Activated CD4-positive, alpha-beta T cell treated with anti-CD3 and anti-CD28 coated beads, Interleukin-2, amount 50 U/mL, for 1 hour (primary cell): ENCODE results near the gene SAA4.

ENCODE experiments used
- DNase-seq: peaks from one replicate; pipeline ENCODE4 v3.0.0-alpha.2; 2020

Gene SAA4

DNA sequence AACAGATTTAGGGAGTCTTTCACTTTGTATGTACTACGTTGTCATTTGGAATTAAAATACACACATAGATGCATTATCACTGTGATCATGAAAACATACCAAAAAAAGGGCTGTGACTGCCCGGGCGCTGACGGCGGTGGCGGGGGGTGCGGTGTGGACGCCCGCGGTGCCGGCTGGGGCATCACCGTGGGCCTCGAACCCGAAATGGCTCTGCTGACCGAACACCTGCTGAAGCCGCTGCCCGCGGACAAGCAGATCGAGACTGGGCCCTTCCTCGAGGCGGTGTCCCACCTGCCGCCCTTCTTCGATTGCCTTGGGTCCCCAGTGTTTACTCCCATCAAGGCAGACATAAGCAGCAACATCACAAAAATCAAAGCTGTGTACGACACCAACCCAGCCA is 47.8 kb downstream of the SAA4 start:
- DNase-seq = no peak
